HG03520 (cell line): ENCODE results near the gene GNA15.
"Not testable (repeated sequence)": the region's sequence is repeated elsewhere in the genome, so short reads cannot be mapped to it uniquely, and the experiment has no call there.

Experiments used
- ATAC-seq: cut with Tn5 transposase; IDR thresholded peaks from one replicate; pipeline ENCODE4 v1.9.1; 2021; ENCODE audit warnings: mild to moderate bottlenecking, moderate library complexity; ENCODE audit not compliant: unreplicated experiment

Gene GNA15

GRCh38 chr19:3188627-3189596 lies 53.1 kb downstream of the GNA15 start:
- no peak for ATAC-seq

GRCh38 chr19:3189702-3190469 lies 54.1 kb downstream of the GNA15 start:
- ATAC-seq = no peak

- ATAC-seq = no peak
Measured at GRCh38 chr19:3190470-3190770, 54.6 kb downstream of the GNA15 start.

GRCh38 chr19:3190921-3191805 lies 55.3 kb downstream of the GNA15 start:
- no peak for ATAC-seq

- not testable (repeated sequence) for ATAC-seq
Measured at GRCh38 chr19:3191806-3192104, 55.9 kb downstream of the GNA15 start.

- ATAC-seq = no peak
Measured at GRCh38 chr19:3192228-3192635, 56.4 kb downstream of the GNA15 start.

GRCh38 chr19:3192684-3193083 lies 56.9 kb downstream of the GNA15 start:
- no peak for ATAC-seq

- ATAC-seq = no peak
Measured at GRCh38 chr19:3193256-3194105, 57.6 kb downstream of the GNA15 start.

- no peak for ATAC-seq
Measured at GRCh38 chr19:3194106-3195087, 58.6 kb downstream of the GNA15 start.

- ATAC-seq = no peak
Measured at GRCh38 chr19:3196064-3196932, 60.5 kb downstream of the GNA15 start.

GRCh38 chr19:3196933-3197205 lies 61.0 kb downstream of the GNA15 start:
- no peak for ATAC-seq

GRCh38 chr19:3198901-3199700 lies 63.3 kb downstream of the GNA15 start:
- no peak for ATAC-seq

GRCh38 chr19:3201072-3201700 lies 65.4 kb downstream of the GNA15 start:
- ATAC-seq = no peak

- ATAC-seq = no peak
Measured at GRCh38 chr19:3201911-3202310, 66.1 kb downstream of the GNA15 start.

- no peak for ATAC-seq
Measured at GRCh38 chr19:3202346-3202745, 66.5 kb downstream of the GNA15 start.

GRCh38 chr19:3202895-3203294 lies 67.1 kb downstream of the GNA15 start:
- not testable (repeated sequence) for ATAC-seq
